Dermis blood vessel endothelial cell (primary cell): ENCODE measurements around the gene CLCN2. TPM values are rescaled to one million over a fixed set of nuclear protein-coding genes. Genes with fewer than 3 reads are reported as not detected.
"Not testable (repeated sequence)": the region's sequence is repeated elsewhere in the genome, so short reads cannot be mapped to it uniquely, and the experiment has no call there.

Experiments used
- DNase-seq: peaks from one replicate; pipeline ENCODE4 v3.0.0; 2010
- total RNA-seq: library from RNA; depleted of rRNA; stranded (reverse); fragments of >200 nt; gene quantifications from 2 replicates; pipeline ENCODE4 v1.2.3, GENCODE V29; 2014

The CLCN2 gene
- total RNA-seq, 1 donor from 2014 or later: 5.4 TPM

GRCh38 chr3:184344579-184345316, 16.7 kb downstream of the CLCN2 start:
- DNase-seq: no peak

GRCh38 chr3:184343200-184343876, 18.1 kb downstream of the CLCN2 start:
- no peak for DNase-seq

GRCh38 chr3:184341925-184342324, 19.5 kb downstream of the CLCN2 start:
- no peak for DNase-seq

GRCh38 chr3:184339451-184340135, 21.8 kb downstream of the CLCN2 start:
- not testable (repeated sequence) for DNase-seq

- DNase-seq: no peak
Observed at GRCh38 chr3:184339001-184339400, 22.4 kb downstream of the CLCN2 start.

- peak; percentile 94 for DNase-seq
Observed at GRCh38 chr3:184338511-184338945, 22.9 kb downstream of the CLCN2 start.

- DNase-seq: no peak
Observed at GRCh38 chr3:184337981-184338380, 23.4 kb downstream of the CLCN2 start.

GRCh38 chr3:184337399-184337714, 24.0 kb downstream of the CLCN2 start, which contains the start of gene FAM131A:
TSS of gene FAM131A (plus strand) at chr3:184337600. CDS start at chr3:184337631, 31 bp downstream.
- DNase-seq: peak; percentile 37

GRCh38 chr3:184336547-184337398, 24.6 kb downstream of the CLCN2 start:
- peak; percentile 76 for DNase-seq

- peak; percentile 88 for DNase-seq
Observed at GRCh38 chr3:184335661-184336546, 25.5 kb downstream of the CLCN2 start.

GRCh38 chr3:184335291-184335660, 26.1 kb downstream of the CLCN2 start:
- peak; percentile 27 for DNase-seq

- peak; percentile 73 for DNase-seq
Observed at GRCh38 chr3:184334470-184335158, 26.8 kb downstream of the CLCN2 start.

- DNase-seq: no peak
Observed at GRCh38 chr3:184333700-184334099, 27.7 kb downstream of the CLCN2 start.

- no peak for DNase-seq
Observed at GRCh38 chr3:184333190-184333589, 28.2 kb downstream of the CLCN2 start.

- DNase-seq: peak; percentile 99
Observed at GRCh38 chr3:184332370-184333090, 28.9 kb downstream of the CLCN2 start.

- DNase-seq: no peak
Observed at GRCh38 chr3:184328516-184328915, 32.9 kb downstream of the CLCN2 start.

GRCh38 chr3:184327171-184327570, 34.2 kb downstream of the CLCN2 start:
- DNase-seq: no peak

- DNase-seq: no peak
Observed at GRCh38 chr3:184325715-184326369, 35.6 kb downstream of the CLCN2 start.

GRCh38 chr3:184325269-184325668, 36.1 kb downstream of the CLCN2 start:
- DNase-seq: no peak

GRCh38 chr3:184323696-184324095, 37.7 kb downstream of the CLCN2 start:
- DNase-seq: no peak
